Stimulated activated CD4-positive, alpha-beta T cell treated with anti-CD3 and anti-CD28 coated beads, Interleukin-4, amount 100 ng/mL, for 1 hour (primary cell): ENCODE data around the gene UNC13C.

ENCODE experiments used
- DNase-seq: peaks from one replicate; pipeline ENCODE4 v3.0.0-alpha.2; 2020

Gene UNC13C

GRCh38 chr15:54575586-54575985 lies 597.3 kb downstream of the UNC13C start:
- DNase-seq, result no peak

DNA sequence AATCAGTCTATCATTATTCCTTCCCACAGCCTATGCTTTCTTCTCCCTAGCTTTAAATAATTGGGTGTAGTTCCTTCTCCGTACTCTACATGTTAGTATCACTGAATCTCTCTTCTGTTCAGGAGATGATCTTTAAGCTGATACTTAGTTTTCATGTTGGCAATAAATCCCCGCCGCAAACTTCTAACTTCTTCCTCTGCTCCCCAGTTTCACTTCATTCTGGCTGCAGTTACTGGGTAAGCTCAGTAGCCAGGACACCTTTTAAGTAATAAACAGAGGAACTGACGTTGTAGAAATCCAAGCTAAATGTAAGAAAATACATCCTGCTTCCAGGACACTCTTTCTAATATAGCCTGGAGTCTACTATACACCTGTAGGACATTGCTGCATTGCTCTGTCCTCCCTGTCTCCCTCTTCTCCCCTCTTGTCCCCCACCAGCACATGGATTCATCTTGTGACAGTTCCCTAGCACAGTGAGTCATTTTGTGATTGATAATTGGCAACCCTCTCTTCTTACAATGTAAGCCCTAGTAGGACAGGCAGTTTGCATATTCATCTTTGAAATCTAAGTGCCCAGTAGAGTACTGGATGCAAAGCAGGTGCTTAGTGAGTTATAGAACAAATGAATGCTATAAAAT lies 598.2 kb downstream of the UNC13C start:
- no peak for DNase-seq

- no peak for DNase-seq
Observed at GRCh38 chr15:54577476-54578250, 599.4 kb downstream of the UNC13C start.

DNA sequence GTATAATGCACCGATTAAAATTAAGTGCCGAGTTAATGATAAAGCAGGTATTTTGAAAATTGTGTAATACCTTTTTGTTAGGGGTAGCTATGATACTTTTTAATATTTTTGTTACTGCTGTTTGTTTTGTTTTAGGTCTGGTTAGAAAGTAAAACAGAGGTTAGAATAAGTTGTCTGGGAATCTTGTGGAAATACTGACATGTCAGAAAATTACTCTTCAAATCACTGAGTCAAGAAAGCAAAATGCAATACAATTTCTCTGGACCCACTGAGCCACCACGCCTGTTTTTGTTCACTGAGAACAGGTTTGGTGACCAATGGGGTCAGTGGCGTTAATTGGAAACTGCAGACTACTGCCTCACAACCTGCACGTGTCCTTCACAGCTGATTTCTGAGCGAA lies 601.6 kb downstream of the UNC13C start:
- DNase-seq, result no peak

DNA sequence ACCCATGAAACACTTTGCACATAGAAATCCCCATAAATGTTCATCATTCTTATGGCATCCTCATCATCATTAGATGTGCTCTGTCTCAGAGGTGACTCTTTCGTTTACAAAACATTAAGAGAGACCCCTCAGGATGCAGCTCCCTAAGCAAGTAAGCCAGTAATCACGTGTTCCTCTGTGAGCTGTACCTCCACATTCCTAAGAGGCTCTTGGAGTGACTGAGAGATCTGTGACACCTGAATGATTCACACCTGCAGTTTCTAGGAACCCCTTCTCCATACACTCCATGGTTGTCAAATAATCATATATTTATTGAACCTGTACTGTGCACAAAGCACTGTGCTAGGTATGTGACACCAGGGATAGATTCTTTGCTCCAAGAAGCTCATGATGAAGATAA lies 602.4 kb downstream of the UNC13C start:
- DNase-seq, result no peak

- no peak for DNase-seq
Observed at GRCh38 chr15:54582863-54583643, 604.8 kb downstream of the UNC13C start.

DNA sequence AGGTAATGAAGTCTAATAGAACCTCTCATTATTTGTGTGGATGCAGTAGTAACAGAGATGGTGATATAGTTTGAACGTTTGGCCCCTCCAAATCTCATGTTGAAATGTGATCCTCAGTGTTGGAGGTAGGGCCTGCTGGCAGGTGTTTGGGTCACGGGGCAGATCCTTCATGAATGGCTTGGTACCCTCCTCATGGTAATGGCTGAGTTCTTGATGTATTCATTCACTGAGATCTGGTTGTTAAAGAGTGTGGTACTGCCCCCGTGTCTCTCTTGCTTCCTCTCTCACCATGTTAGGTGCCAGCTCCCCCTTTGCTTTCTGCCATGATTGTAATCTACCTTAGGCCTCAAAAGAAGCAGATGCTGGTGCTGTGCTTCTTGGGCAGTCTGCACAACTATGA lies 606.8 kb downstream of the UNC13C start:
- no peak for DNase-seq

DNA sequence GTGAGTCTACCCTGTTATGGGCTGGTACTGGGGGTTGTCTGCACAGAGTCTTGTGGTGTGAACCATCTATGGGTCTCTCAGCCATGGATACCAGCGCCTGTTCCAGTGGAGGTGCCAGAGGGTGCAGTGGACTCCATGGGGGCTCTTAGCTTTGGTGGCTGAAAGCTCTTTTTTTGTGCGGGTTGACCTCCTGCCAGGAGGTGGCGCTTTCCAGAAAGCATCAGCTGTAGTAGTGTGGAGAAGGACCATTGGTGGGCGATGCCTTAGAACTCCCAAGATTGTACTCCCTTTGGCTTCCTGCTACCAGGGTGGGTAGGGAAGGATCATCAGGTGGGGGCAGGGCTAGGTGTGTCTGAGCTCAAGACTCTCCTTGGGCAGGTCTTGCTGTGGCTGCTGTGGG lies 615.9 kb downstream of the UNC13C start:
- no peak for DNase-seq

GRCh38 chr15:54599386-54599785 lies 621.1 kb downstream of the UNC13C start:
- DNase-seq, result no peak

DNA sequence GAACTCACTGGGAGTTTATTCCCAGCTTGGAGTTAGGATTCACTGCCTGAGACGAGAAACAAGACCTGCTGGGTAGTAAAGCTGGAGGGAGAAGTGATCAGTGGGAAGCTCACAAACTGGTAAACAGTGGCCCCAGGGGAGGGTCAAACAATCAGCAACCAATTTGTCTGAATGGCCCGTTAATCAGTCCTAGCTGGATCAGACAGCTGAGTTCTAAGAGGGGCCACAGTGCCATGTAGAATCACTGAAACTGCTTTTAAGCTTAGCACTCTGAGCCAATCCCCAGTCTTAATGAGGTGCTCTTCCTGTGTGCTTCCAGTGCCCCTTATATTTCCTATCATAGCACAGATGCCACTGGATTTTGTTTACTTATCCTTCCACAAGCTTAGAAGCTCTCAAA lies 626.8 kb downstream of the UNC13C start:
- DNase-seq, result no peak

DNA sequence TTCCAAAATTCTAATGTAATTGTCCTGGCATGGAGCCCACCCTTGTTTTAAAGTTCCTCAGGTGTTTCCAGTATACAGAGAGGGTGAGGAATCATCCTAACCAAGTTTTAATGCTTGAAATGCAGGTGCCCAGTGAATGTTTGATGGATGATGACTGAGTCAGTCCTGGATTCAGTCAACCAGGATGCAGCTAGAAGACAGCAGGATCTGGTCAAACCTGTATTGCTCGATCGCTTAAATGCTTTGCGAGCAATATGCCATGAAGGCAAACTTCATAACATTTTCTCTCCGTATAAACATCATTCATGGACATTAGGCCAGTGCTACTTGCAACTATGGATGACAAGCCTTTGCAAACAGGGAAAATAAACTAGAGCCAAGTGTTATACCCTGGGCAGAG lies 627.3 kb downstream of the UNC13C start:
- DNase-seq, result no peak

DNA sequence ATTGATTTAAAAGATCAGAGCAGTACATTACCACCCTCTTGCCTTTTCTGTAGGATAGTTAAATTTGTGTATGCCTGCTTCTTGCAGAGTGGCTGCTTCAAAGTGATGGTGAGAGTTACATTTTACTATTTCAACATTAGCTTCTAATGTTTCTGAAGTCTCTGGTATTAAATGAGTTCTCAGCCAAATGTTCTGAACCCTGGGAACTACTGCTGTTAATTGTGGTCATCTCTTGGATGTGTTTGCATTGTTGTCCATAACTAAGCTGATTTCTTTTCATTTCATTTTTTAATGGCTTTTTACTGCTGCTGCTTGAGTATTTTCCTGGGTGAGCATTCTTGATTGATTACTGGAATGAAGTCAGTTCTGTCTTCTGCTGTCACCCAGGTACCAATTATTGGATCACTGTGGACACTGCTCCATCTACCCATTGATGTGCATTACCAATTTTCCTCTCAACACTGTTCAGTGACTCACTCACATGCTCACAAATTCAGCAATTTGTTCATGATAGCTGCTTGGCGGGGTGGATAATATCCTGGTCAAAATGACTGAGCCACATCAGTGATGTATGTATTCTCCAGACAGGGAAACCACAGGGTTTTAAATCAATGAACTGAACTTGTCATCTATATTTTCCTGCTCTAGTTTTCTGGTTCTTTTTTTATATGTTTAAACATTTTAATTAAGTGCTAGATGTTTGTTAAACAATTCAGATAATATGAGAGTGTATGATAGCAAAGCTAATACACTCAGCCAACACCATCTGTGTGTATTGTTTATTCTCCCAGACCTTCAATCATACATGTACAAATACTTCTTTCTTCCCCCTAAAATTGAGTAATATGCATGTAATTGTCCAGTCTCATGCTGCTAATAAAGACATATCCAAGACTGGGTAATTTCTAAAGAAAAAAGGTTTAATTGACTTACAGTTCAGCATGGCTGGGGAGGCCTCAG lies 630.9 kb downstream of the UNC13C start:
- no peak for DNase-seq

GRCh38 chr15:54618120-54618519 lies 639.9 kb downstream of the UNC13C start:
- DNase-seq, result no peak

- DNase-seq, result no peak
Observed at GRCh38 chr15:54619180-54619579, 640.9 kb downstream of the UNC13C start.

DNA sequence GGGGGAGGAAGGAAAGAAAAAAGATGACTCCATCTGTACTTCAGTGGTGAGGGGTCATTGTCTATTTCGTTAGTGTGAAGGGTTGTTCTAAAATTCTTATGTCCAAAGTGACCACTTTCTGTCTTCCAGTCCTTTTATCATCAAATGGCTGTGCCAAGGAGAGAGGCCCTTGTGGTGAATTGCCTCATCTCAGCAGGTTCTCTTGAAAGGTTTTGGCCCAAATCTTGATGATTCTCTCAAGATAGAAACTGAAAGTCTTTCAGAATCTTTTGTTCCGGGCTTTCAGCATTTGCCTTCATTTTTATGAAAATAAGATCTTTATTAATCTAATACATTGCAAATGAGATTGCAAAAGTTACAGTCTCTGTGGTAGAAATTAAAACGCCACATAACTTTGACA lies 642.7 kb downstream of the UNC13C start:
- DNase-seq, result no peak

- no peak for DNase-seq
Observed at GRCh38 chr15:54636147-54636546, 657.9 kb downstream of the UNC13C start.

DNA sequence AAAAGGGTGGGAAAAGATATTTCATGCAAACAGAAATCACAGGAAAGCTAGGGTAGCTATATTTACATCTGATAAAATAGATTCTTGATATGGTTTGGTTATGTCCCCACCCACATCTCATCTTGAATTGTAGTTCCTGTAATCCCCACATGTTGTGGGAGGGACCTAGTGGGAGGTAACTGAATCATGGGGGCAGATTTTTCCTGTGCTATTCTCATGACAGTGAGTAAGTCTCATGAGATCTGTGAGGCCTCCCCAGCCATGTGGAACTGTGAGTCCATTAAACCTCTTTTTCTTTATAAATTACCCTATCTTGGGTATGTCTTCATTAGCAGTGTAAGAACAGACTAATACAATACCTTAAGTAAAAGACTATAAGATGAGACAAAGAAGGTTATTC lies 660.4 kb downstream of the UNC13C start:
- no peak for DNase-seq

DNA sequence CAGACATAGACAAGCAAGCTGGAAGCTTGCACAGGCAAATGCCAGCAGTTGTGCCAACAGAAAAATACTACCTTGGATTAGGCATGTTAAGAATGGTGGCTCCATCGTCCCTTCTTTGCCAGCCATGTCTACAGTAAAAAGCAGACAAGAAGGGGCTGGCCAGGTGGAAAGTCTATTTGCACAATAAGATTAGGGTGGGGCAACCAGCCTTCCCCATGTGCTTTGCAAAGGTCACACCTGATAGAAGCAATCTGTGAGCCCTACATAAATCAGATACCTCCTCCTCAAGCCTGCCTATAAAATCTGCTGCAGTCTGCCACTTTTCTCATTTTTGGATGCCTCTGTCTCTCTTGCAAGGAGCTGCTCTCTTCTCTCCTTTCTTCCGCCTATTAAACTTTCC lies 662.6 kb downstream of the UNC13C start:
- DNase-seq, result no peak

DNA sequence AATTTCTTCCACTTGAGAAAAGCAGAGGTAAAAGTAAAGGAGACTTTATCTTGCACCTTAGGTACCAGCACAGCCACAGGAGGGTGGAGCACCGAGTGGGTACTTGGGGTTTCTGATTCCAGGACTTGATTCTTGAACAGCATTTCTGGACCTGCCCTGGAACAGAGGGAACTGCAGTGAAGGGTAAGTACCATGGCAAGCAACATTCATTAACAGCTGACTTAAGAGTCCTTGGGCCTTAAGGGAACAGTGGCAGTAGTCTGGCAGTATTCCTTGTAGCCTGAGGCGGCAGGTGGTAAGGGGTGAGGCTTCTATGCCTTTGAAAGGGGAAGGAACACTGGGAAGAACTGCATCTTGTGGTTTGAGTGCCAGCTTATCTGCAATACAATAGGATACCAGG lies 666.6 kb downstream of the UNC13C start:
- DNase-seq, result no peak

- no peak for DNase-seq
Observed at GRCh38 chr15:54659646-54660045, 681.4 kb downstream of the UNC13C start.

DNA sequence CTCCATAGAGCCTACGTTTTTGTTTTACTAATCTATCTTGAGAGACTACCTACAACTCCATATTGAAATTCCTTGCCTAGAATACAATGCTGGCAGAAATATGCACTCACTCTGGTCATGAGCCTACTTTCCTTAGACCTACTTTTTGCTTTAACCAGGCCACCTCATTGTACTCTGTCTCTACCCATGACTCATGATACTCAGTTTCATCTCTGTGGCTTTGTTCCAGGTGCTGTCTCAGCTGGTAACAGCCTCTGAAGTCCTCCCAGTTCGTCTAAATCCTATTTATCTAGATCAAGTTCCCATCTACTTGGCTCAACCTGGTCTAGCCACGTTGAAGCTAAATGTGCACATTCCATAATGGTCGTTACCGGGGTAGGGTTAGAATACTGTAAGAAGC lies 682.1 kb downstream of the UNC13C start:
- no peak for DNase-seq

DNA sequence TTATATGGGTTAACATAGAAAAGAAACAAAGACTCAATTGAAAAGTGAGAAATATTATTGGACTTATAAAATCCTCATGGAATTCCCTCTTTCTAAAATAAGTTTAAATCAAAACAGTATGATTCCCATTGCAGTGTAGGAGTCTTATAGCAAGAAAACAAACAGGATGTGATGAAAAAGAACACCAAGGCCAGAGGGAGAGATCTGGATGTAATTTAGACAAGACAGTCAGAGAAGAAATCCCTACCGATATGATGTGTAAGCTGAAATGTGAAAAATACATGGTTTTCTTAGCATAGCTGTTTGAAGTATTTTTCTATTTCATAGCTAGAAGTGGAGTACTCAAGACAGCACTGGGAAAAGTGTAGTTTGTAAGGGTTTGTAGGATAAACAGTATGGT lies 697.0 kb downstream of the UNC13C start:
- DNase-seq, result no peak

DNA sequence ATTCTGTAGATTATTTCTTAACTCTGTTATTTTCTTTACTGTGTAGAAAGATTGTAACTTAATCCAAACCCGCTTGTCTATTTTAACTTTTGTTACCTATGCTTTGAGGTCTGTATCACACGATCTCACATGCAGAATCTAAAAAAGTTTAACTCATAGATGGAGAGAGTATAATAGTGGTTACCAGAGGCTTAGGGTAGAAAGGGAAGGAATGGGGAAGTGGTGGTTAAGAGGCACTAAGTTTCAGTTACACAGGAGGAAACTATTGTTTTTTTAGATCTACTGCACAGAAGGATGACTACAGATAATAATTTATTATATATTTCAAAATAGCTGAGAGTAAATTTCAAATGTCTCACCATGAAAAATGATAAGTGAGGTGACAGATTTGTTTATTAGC lies 703.3 kb downstream of the UNC13C start:
- no peak for DNase-seq
